Mesothelial cell of epicardium (in vitro differentiated cells): ENCODE measurements around the gene CENPP. TPM values are rescaled to one million over a fixed set of nuclear protein-coding genes. Genes with fewer than 3 reads are reported as not detected.

Experiments
- DNase-seq, 2 experiments: peaks; one replicate each; pipeline ENCODE4 v3.0.0; 2021; ENCODE audit warnings: low spot score in 2 of 2; ENCODE audit not compliant: unreplicated experiment in 2 of 2
- H3K27ac Mint-ChIP-seq: 2 replicates; pipeline ENCODE4 v1.8.0; 2021; ENCODE audit warnings: mixed read lengths
- H3K27me3 Mint-ChIP-seq: 2 replicates; pipeline ENCODE4 v1.8.0; 2021; ENCODE audit warnings: low read depth, mixed read lengths
- H3K36me3 Mint-ChIP-seq: 2 replicates; pipeline ENCODE4 v1.8.0; 2021; ENCODE audit warnings: mixed read lengths
- H3K4me1 Mint-ChIP-seq: 2 replicates; pipeline ENCODE4 v1.8.0; 2021; ENCODE audit warnings: mixed read lengths
- H3K4me3 Mint-ChIP-seq: 2 replicates; pipeline ENCODE4 v1.8.0; 2021; ENCODE audit warnings: mild to moderate bottlenecking, moderate library complexity, mixed read lengths
- H3K9me3 Mint-ChIP-seq: 2 replicates; pipeline ENCODE4 v1.8.0; 2021; ENCODE audit warnings: mixed read lengths
- CTCF ChIP-seq: fragments of 200-600 bp; sonication (generic); IDR thresholded peaks from one replicate; pipeline ENCODE4 v1.5.0; 2021; ENCODE audit warnings: antibody characterized with exemption; ENCODE audit not compliant: unreplicated experiment
- total RNA-seq: library from RNA; stranded (reverse); gene quantifications from 3 replicates; pipeline ENCODE4 v1.2.1, GENCODE V29; 2021

Gene CENPP
- total RNA-seq, 1 donor from 2014 or later = 7.8 TPM

GRCh38 chr9:92414566-92414965 is 88.8 kb downstream of the CENPP start:
- Mint-ChIP-seq H3K27ac (no peak overlapping the region), H3K4me1 (peaks cover 14% of the 10 kb centered on the region), H3K36me3 (no peaks in the 10 kb centered on the region), H3K9me3 (peaks cover 5% of the 10 kb centered on the region), H3K4me3 (no peak overlapping the region), H3K27me3 (no peaks in the 10 kb centered on the region)
- no peak for TF ChIP-seq CTCF
- no peak for DNase-seq

- Mint-ChIP-seq H3K36me3 (no peaks in the 10 kb centered on the region), H3K27me3 (no peaks in the 10 kb centered on the region), H3K4me1 (peaks cover 25% of the 10 kb centered on the region), H3K27ac (no peak overlapping the region), H3K9me3 (no peaks in the 10 kb centered on the region), H3K4me3 (no peak overlapping the region)
- TF ChIP-seq CTCF = no peak
- no peak for DNase-seq
Observed at GRCh38 chr9:92422611-92423338, 97.0 kb downstream of the CENPP start.

GRCh38 chr9:92423612-92424011 is 97.9 kb downstream of the CENPP start:
- peaks cover 25% of the 10 kb centered on the region for H3K4me1 Mint-ChIP-seq
- no peaks in the 10 kb centered on the region for H3K36me3 Mint-ChIP-seq
- no peak for TF ChIP-seq CTCF
- DNase-seq = no peak
- H3K4me3 Mint-ChIP-seq = no peak overlapping the region
- H3K27ac Mint-ChIP-seq = no peak overlapping the region
- no peaks in the 10 kb centered on the region for H3K27me3 Mint-ChIP-seq
- no peaks in the 10 kb centered on the region for H3K9me3 Mint-ChIP-seq

- peak within 1 kb of the TSS; percentile 35 for H3K27ac Mint-ChIP-seq
- TF ChIP-seq CTCF = no peak
- H3K27me3 Mint-ChIP-seq = no peaks in the 10 kb centered on the region
- no peaks in the 10 kb centered on the region for H3K9me3 Mint-ChIP-seq
- H3K36me3 Mint-ChIP-seq = no peaks in the 10 kb centered on the region
- peaks cover 25% of the 10 kb centered on the region for H3K4me1 Mint-ChIP-seq
- DNase-seq = no peak
- no peak within 1 kb of the TSS for H3K4me3 Mint-ChIP-seq
Observed at GRCh38 chr9:92424340-92424739, 98.6 kb downstream of the CENPP start, which contains the start of gene OMD. Gene OMD (minus strand): TSS chr9:92424471. CDS start chr9:92417558, 6,913 bp downstream.

- no peak overlapping the region for H3K4me3 Mint-ChIP-seq
Observed at GRCh38 chr9:92425474-92425873, 99.7 kb downstream of the CENPP start.

More at GRCh38 chr9:92425474-92425873, 99.7 kb downstream of the CENPP start:
- H3K27me3 Mint-ChIP-seq = no peaks in the 10 kb centered on the region
- DNase-seq = no peak
- peaks cover 28% of the 10 kb centered on the region for H3K4me1 Mint-ChIP-seq
- no peak for TF ChIP-seq CTCF
- no peaks in the 10 kb centered on the region for H3K9me3 Mint-ChIP-seq
- peak overlapping the region; percentile 35 for H3K27ac Mint-ChIP-seq
- H3K36me3 Mint-ChIP-seq = no peaks in the 10 kb centered on the region
